Activated CD8-positive, alpha-beta memory T cell treated with anti-CD3 and anti-CD28 coated beads, Interleukin-2, amount 10 ng/mL, durations not matched to agents 7 days and 5 days (primary cell): ENCODE measurements around the gene CSHL1. TPM values are rescaled to one million over a fixed set of nuclear protein-coding genes. Genes with fewer than 3 reads are reported as not detected.

Experiments
- ATAC-seq: fragments of 150-1000 bp; cut with Tn5 transposase; one replicate; pipeline ENCODE4 v1.10.0; 2021; ENCODE audit warnings: moderate library complexity
- CTCF ChIA-PET: fragments of 350-600 bp; sonication (Branson Sonifier 250); formaldehyde crosslinking; loops from one replicate; lab custom pipeline; 2021; ENCODE audit warnings: antibody characterized with exemption; lab: Charles Lee
- DNase-seq: peaks from one replicate; pipeline ENCODE4 v3.0.0-alpha.2; 2020
- H3K27ac Mint-ChIP-seq: one replicate; pipeline ENCODE4 v1.8.0; 2021; ENCODE audit warnings: mild to moderate bottlenecking, mixed read lengths
- H3K27me3 Mint-ChIP-seq: one replicate; pipeline ENCODE4 v1.8.0; 2021; ENCODE audit warnings: mixed read lengths
- H3K36me3 Mint-ChIP-seq: one replicate; pipeline ENCODE4 v1.8.0; 2021; ENCODE audit warnings: mild to moderate bottlenecking, mixed read lengths
- H3K4me1 Mint-ChIP-seq: one replicate; pipeline ENCODE4 v1.8.0; 2021; ENCODE audit warnings: mixed read lengths
- H3K4me3 Mint-ChIP-seq: one replicate; pipeline ENCODE4 v1.8.0; 2021; ENCODE audit warnings: mild to moderate bottlenecking, moderate library complexity, mixed read lengths
- H3K9me3 Mint-ChIP-seq: one replicate; pipeline ENCODE4 v1.8.0; 2022; ENCODE audit warnings: low read depth, mixed read lengths
- total RNA-seq, 2 experiments: library from RNA; stranded (reverse); gene quantifications; one replicate each; pipeline ENCODE4 v1.2.3, GENCODE V29; 2021

Gene CSHL1
- total RNA-seq, 2 experiments from 2014 or later: not detected

DNA sequence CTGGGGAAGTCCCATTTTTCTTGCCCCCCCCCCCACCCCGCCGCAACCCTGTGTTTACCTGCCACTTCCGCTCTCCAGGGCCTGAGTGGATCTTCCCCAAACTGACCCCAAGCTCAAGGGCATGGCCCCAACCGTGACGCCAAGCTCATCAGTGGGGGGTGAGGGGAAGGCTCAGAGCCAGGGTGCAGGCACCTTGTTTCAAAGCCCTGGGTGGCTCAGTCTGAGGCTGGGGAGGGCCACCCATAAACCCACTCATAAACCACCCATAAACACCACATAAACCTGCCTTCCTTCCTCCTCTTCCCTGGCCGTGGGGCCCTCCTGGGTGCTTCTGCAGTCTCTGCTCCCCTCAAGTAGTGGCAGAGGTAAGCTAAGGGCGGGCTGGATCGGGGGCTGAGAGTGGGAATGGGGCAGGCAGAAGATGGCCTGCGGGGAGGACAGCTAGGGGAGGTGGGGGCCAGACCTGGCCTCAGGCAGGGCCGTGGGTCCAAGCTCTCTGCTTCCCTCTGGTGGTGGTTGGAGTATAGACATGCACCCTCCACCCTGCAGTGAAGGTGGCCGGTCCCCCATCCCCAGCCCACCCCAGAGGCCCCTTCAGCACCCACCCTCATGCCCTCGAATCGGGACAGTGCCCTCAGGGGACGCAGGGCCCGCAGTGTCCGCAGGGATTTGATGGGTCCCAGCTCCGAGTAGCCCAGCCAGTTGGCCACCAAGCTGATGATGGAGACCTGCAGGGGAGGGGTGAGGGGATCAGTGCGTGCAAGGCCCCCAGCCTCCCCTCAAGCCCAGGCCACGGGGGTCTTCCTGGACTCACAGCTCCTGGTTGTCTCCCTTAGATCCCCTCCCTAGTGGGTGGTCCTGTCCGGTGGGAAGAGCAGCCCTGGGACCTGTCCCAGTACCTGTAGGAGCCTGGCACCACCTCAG lies 35.6 kb upstream of the CSHL1 start:
- ATAC-seq: peak; percentile 85
- Mint-ChIP-seq H3K36me3 (no peaks in the 10 kb centered on the region), H3K27ac (peak overlapping the region; percentile 62)

GRCh38 chr17:63945784-63946439 lies 34.9 kb upstream of the CSHL1 start:
- Mint-ChIP-seq H3K27me3 (peaks cover 24% of the 10 kb centered on the region), H3K4me3 (no peak overlapping the region), H3K27ac (peak overlapping the region; percentile 62), H3K9me3 (no peaks in the 10 kb centered on the region), H3K4me1 (peaks cover 19% of the 10 kb centered on the region), H3K36me3 (no peaks in the 10 kb centered on the region)
- DNase-seq (no peak), ATAC-seq (peak; percentile 24)
- CTCF ChIA-PET: interaction anchor here (0.7 to 3.1 kb wide), 39 partner anchors 9 to 452 kb away, joined by 3 to 77 read pairs (median 7); partner anchors contain the start of genes CD79B, CSHL1, ERN1 and GH1

More for the DNA sequence above, 35.6 kb upstream of the CSHL1 start:
- CTCF ChIA-PET: interaction anchor here (0.7 to 3.1 kb wide), 39 partner anchors 8 to 451 kb away, joined by 3 to 77 read pairs (median 7); partner anchors contain the start of genes CD79B, CSHL1, ERN1 and GH1
- peak overlapping the region; percentile 39 for H3K4me3 Mint-ChIP-seq
- peaks cover 21% of the 10 kb centered on the region for H3K27me3 Mint-ChIP-seq
- peak; percentile 79 for DNase-seq
- H3K4me1 Mint-ChIP-seq: peaks cover 19% of the 10 kb centered on the region
- no peaks in the 10 kb centered on the region for H3K9me3 Mint-ChIP-seq

- DNase-seq: no peak
- H3K9me3 Mint-ChIP-seq: no peaks in the 10 kb centered on the region
- no peak overlapping the region for H3K27ac Mint-ChIP-seq
- no peaks in the 10 kb centered on the region for H3K36me3 Mint-ChIP-seq
- CTCF ChIA-PET: interaction anchor here (1.4 to 3.1 kb wide), 8 partner anchors 10 to 84 kb away, joined by 3 to 77 read pairs (median 16); partner anchors contain the start of genes CD79B and GH1
- no peak overlapping the region for H3K4me3 Mint-ChIP-seq
- H3K27me3 Mint-ChIP-seq: peaks cover 24% of the 10 kb centered on the region
- H3K4me1 Mint-ChIP-seq: peaks cover 19% of the 10 kb centered on the region
- no peak for ATAC-seq
Observed at GRCh38 chr17:63944736-63945499, 33.9 kb upstream of the CSHL1 start.

GRCh38 chr17:63943745-63944144 lies 32.7 kb upstream of the CSHL1 start:
- CTCF ChIA-PET: interaction anchor here (1.2 to 1.5 kb wide), 2 partner anchors 11 to 82 kb away, joined by 3 read pairs; no protein-coding TSS in a partner anchor

DNA sequence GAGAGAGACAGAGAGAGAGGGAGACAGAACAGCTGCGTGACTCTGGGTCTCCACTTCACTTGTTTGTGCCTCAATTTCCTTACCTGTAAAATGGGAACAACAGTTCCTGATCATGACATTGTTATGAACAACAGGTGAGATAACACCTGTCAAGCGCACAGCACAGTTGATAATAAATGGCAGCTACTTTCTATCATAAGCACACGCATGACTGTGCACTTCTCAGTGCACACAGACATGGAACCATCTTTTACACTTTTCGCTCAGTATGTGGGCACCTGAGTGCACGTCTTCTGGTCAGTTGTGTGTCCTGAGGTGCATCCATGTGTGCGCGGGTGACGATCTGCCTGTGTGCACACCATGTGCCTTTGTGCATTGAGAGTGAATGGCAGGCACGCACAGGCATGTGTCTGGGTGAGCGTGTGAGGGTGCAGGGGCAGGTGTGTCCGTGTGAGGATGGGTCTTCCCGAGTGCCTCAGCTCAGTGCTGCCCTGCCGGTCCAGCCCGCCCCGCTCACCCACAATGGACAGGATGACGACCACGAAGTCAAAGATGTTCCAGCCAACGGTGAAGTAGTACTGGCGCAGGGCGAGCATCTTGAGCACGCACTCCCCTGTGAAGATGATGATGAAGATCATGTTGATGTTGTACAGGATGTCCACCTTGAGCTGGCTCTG lies 31.4 kb upstream of the CSHL1 start:
- H3K4me1 Mint-ChIP-seq: peaks cover 24% of the 10 kb centered on the region
- H3K9me3 Mint-ChIP-seq: no peaks in the 10 kb centered on the region
- no peak for ATAC-seq

More at GRCh38 chr17:63943745-63944144, 32.7 kb upstream of the CSHL1 start:
- H3K4me3 Mint-ChIP-seq: no peak overlapping the region
- no peaks in the 10 kb centered on the region for H3K9me3 Mint-ChIP-seq
- ATAC-seq: no peak
- no peak overlapping the region for H3K27ac Mint-ChIP-seq
- H3K36me3 Mint-ChIP-seq: no peaks in the 10 kb centered on the region
- peaks cover 24% of the 10 kb centered on the region for H3K27me3 Mint-ChIP-seq
- no peak for DNase-seq
- peaks cover 22% of the 10 kb centered on the region for H3K4me1 Mint-ChIP-seq

DNA sequence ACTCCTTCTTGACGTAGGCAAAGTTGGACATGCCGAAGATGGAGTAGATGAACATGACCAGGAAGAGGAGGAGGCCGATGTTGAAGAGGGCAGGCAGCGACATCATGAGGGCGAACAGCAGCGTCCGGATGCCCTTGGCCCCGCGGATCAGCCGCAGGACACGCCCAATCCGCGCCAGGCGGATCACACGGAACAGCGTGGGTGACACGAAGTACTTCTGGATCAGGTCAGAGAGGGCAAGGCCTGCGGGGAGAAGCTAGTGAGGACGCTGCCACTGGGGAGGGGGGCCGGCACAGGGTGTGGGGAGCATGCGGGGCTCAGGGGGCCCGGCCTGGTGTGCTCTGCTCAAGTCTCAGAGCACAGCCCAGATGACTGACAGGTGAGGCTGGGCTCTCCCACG lies 30.7 kb upstream of the CSHL1 start:
- no peaks in the 10 kb centered on the region for H3K9me3 Mint-ChIP-seq
- H3K27ac Mint-ChIP-seq: no peak overlapping the region
- DNase-seq (no peak), ATAC-seq (no peak)
- no peak overlapping the region for H3K4me3 Mint-ChIP-seq
- H3K36me3 Mint-ChIP-seq: no peaks in the 10 kb centered on the region
- H3K4me1 Mint-ChIP-seq: peaks cover 19% of the 10 kb centered on the region
- CTCF ChIA-PET: interaction anchor here (1.7 kb wide), 1 partner anchor 49 kb away, joined by 3 read pairs; no protein-coding TSS in a partner anchor
- peaks cover 20% of the 10 kb centered on the region for H3K27me3 Mint-ChIP-seq

More for the DNA sequence above, 31.4 kb upstream of the CSHL1 start:
- DNase-seq: no peak
- no peak overlapping the region for H3K4me3 Mint-ChIP-seq
- CTCF ChIA-PET: interaction anchor here (0.7 kb wide), 1 partner anchor 25 kb away, joined by 3 read pairs; no protein-coding TSS in a partner anchor
- H3K27me3 Mint-ChIP-seq: peaks cover 20% of the 10 kb centered on the region
- H3K36me3 Mint-ChIP-seq: no peaks in the 10 kb centered on the region
- no peak overlapping the region for H3K27ac Mint-ChIP-seq

DNA sequence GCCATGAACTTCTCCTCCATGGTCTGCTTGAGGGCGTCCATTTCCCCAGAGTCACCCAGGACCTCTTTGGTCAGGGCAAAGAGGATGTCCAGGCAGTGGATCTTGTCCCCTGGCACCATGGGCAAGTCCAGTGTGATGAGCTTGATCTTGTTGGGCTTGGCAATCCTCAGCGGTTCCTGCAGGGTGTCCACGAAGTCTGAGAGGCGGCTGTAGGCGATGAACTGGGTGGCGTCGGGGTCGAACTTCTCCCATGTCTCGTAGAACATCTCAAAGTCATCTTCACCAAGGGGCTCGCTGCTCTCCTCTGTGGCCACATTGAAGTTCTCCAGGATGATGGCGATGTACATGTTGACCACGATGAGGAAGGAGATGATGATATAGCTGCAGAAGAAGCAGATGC lies 30.1 kb upstream of the CSHL1 start:
- H3K4me3 Mint-ChIP-seq: no peak overlapping the region
- H3K27me3 Mint-ChIP-seq: peaks cover 24% of the 10 kb centered on the region
- CTCF ChIA-PET: interaction anchor here (1.7 kb wide), 1 partner anchor 50 kb away, joined by 3 read pairs; no protein-coding TSS in a partner anchor
- no peaks in the 10 kb centered on the region for H3K9me3 Mint-ChIP-seq
- no peaks in the 10 kb centered on the region for H3K36me3 Mint-ChIP-seq
- peaks cover 13% of the 10 kb centered on the region for H3K4me1 Mint-ChIP-seq
- DNase-seq: no peak
- no peak for ATAC-seq
- no peak overlapping the region for H3K27ac Mint-ChIP-seq

DNA sequence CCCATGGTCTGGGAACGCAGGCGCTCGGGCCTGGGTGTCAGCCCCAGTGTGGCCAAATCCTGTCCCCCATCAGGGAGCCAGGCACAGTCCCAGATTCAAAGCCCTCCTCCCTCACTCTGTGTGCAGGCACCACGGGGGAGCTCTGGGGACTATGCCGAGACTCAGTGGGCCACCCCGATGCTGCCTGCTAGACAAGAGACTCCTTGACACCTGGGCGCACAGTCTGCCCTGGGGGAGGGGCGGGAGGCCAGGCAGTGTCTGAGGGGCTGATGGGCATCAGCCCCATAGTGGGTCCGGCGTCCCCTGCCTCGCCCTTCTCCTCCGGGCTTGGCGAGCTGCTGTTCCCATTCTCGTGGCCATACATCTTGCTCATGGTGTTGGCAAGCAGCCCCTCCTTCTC lies 29.5 kb upstream of the CSHL1 start:
- Mint-ChIP-seq H3K27me3 (peaks cover 26% of the 10 kb centered on the region), H3K27ac (no peak overlapping the region), H3K4me3 (no peak overlapping the region), H3K9me3 (no peaks in the 10 kb centered on the region), H3K36me3 (no peaks in the 10 kb centered on the region), H3K4me1 (peaks cover 7% of the 10 kb centered on the region)
- DNase-seq (no peak), ATAC-seq (no peak)
- CTCF ChIA-PET: interaction anchor here (1.1 to 1.7 kb wide), 3 partner anchors 10 to 193 kb away, joined by 3 to 4 read pairs (median 3); no protein-coding TSS in a partner anchor

DNA sequence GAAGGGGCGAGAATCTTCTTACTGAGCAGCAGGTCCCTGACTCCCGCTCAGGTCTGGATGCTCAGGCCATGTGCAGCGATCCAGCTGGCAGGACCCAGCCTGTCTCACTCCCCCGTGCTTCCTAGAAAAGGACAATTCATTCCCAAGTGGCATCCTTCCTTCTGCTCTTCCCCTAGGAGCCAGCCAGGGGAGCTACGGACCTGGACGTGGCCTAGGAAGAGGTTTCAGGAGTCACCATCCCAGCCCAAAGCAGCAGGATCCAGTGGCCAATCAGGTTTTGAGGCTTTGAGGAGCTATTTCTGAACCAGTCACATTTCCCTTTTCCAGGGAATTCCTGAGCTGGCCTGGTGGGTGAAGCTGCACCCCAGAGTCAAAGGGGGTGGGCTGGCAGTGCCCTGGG lies 28.8 kb upstream of the CSHL1 start:
- peaks cover 27% of the 10 kb centered on the region for H3K27me3 Mint-ChIP-seq
- CTCF ChIA-PET: interaction anchor here (1.1 to 1.7 kb wide), 4 partner anchors 11 to 194 kb away, joined by 3 to 5 read pairs (median 4); no protein-coding TSS in a partner anchor
- no peaks in the 10 kb centered on the region for H3K36me3 Mint-ChIP-seq
- H3K9me3 Mint-ChIP-seq: no peaks in the 10 kb centered on the region
- ATAC-seq (no peak), DNase-seq (no peak)
- H3K4me3 Mint-ChIP-seq: no peak overlapping the region
- H3K4me1 Mint-ChIP-seq: peaks cover 4% of the 10 kb centered on the region
- no peak overlapping the region for H3K27ac Mint-ChIP-seq

DNA sequence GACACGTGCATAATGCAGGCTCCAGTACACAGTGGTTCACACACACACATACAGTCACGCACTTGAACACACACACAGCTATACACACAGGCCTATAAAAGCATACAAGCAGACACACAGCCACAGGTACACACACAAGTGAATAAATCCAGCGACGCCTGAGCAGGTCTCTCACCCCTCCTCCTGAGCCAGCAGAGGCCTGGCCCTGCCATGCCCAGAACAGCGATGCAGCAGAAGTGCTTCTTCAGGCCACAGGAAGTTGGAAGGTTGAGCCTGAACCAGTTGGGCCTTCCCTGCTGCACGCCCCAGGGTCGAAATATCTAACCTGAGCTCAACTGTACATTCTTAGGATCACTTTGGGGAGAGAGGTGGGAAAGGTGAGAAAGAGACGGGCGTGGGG lies 28.3 kb upstream of the CSHL1 start:
- CTCF ChIA-PET: interaction anchor here (1.1 to 1.7 kb wide), 3 partner anchors 11 to 194 kb away, joined by 3 to 5 read pairs (median 4); no protein-coding TSS in a partner anchor
- peaks cover 23% of the 10 kb centered on the region for H3K27me3 Mint-ChIP-seq
- H3K4me1 Mint-ChIP-seq: peaks cover 4% of the 10 kb centered on the region
- H3K27ac Mint-ChIP-seq: no peak overlapping the region
- H3K9me3 Mint-ChIP-seq: no peaks in the 10 kb centered on the region
- DNase-seq (no peak), ATAC-seq (no peak)
- no peaks in the 10 kb centered on the region for H3K36me3 Mint-ChIP-seq
- no peak overlapping the region for H3K4me3 Mint-ChIP-seq

DNA sequence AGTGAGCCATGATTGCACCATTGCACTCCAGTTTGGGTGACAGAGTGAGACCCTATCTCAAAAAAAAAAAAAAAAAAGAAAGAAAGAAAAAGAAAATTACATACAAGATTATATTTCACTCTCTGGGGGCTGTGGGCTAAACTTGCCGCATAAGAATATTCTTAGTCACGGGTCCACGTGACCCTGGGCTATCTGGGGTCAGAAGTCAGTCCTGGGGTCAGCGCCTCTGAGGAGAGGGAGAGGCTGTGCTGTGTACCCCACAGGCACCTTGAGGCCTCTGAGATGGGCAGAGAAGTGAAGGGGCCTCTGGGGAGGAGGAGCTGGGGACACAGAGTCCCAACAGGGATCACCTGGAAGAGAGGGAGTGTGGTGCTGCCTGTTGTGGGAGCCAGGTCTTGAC lies 26.9 kb upstream of the CSHL1 start:
- Mint-ChIP-seq H3K9me3 (no peaks in the 10 kb centered on the region), H3K4me3 (no peak overlapping the region), H3K36me3 (no peaks in the 10 kb centered on the region), H3K27me3 (peaks cover 19% of the 10 kb centered on the region), H3K4me1 (peaks cover 5% of the 10 kb centered on the region), H3K27ac (no peak overlapping the region)
- ATAC-seq: no peak
- DNase-seq: no peak
- CTCF ChIA-PET: interaction anchor here (1.4 to 3.7 kb wide), 3 partner anchors 8 to 196 kb away, joined by 7 to 10 read pairs (median 7); no protein-coding TSS in a partner anchor

DNA sequence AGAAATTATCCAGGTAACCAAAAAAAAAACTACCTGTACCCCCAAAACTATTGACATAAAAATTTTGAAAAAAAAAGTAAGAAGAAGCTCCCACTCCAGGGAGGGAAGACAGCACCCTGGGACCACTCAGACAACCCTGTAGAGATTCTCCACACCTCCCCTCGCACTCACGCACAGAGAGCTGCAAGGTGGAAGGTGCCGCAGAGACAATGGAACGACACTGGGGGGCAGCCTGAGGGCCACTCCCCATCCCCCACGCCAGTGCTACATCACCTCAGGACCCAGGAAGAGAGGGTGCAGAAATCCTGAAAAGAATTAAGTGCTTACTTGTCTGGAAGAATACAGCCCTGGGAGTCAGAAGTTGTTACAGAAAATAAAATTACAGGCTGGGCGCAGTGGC lies 26.3 kb upstream of the CSHL1 start:
- Mint-ChIP-seq H3K4me1 (peaks cover 10% of the 10 kb centered on the region), H3K27me3 (peaks cover 15% of the 10 kb centered on the region), H3K27ac (no peak overlapping the region), H3K9me3 (no peaks in the 10 kb centered on the region), H3K36me3 (no peaks in the 10 kb centered on the region), H3K4me3 (no peak overlapping the region)
- CTCF ChIA-PET: interaction anchor here (1.2 to 3.7 kb wide), 5 partner anchors 9 to 196 kb away, joined by 3 to 10 read pairs (median 7); no protein-coding TSS in a partner anchor
- no peak for ATAC-seq
- no peak for DNase-seq
